RPMI8226 (cell line): ENCODE measurements around the gene ALG6.
"Not testable (repeated sequence)": the region's sequence is repeated elsewhere in the genome, so short reads cannot be mapped to it uniquely, and the experiment has no call there.

Source experiments
- DNase-seq: peaks from one replicate; pipeline ENCODE4 v3.0.0-alpha.2; 2015

ALG6 gene

GRCh38 chr1:63418101-63418500 is 50.7 kb downstream of the ALG6 start:
- no peak for DNase-seq

GRCh38 chr1:63420746-63421145 is 53.3 kb downstream of the ALG6 start:
- not testable (repeated sequence) for DNase-seq

- no peak for DNase-seq
These were observed 56.2 kb downstream of the ALG6 start for GRCh38 chr1:63423649-63424048.

- no peak for DNase-seq
These were observed 61.4 kb downstream of the ALG6 start for GRCh38 chr1:63428815-63429214.

- DNase-seq = no peak
These were observed 61.9 kb downstream of the ALG6 start for GRCh38 chr1:63429281-63429680.

GRCh38 chr1:63435161-63435560 is 67.7 kb downstream of the ALG6 start:
- DNase-seq = no peak

- DNase-seq = no peak
These were observed 74.7 kb downstream of the ALG6 start for GRCh38 chr1:63442141-63442475.

- no peak for DNase-seq
These were observed 81.4 kb downstream of the ALG6 start for GRCh38 chr1:63448731-63449246.

- DNase-seq = no peak
These were observed 83.0 kb downstream of the ALG6 start for GRCh38 chr1:63450416-63450815.

- DNase-seq = no peak
These were observed 85.8 kb downstream of the ALG6 start for GRCh38 chr1:63453232-63453631.

GRCh38 chr1:63454269-63454668 is 86.8 kb downstream of the ALG6 start:
- DNase-seq = peak; percentile 13

GRCh38 chr1:63458750-63459149 is 91.3 kb downstream of the ALG6 start:
- DNase-seq = no peak

- DNase-seq = no peak
These were observed 94.3 kb downstream of the ALG6 start for GRCh38 chr1:63461661-63462230.

- no peak for DNase-seq
These were observed 95.8 kb downstream of the ALG6 start for GRCh38 chr1:63463248-63463647.

- no peak for DNase-seq
These were observed 98.8 kb downstream of the ALG6 start for GRCh38 chr1:63466181-63466580.

- no peak for DNase-seq
These were observed 99.3 kb downstream of the ALG6 start for GRCh38 chr1:63466759-63467158.

- DNase-seq = not testable (repeated sequence)
These were observed 101.3 kb downstream of the ALG6 start for GRCh38 chr1:63468683-63469082.

GRCh38 chr1:63475761-63476160 is 108.3 kb downstream of the ALG6 start:
- no peak for DNase-seq

- DNase-seq = no peak
These were observed 112.6 kb downstream of the ALG6 start for GRCh38 chr1:63480057-63480456.

- no peak for DNase-seq
These were observed 119.2 kb downstream of the ALG6 start for GRCh38 chr1:63486629-63487028.

GRCh38 chr1:63487336-63488065 is 120.1 kb downstream of the ALG6 start:
- no peak for DNase-seq
